GM20431 (cell line): ENCODE measurements around the gene EFHB.
"Not testable (repeated sequence)": the region's sequence is repeated elsewhere in the genome, so short reads cannot be mapped to it uniquely, and the experiment has no call there.

Experiments
- in situ Hi-C: fragments of 300-500 bp; cut with MseI, MboI; formaldehyde crosslinking; loops from one replicate; pipeline ENCODE4 v1.15.0; 2020; ENCODE audit warnings: low sequenced_read_pairs; ENCODE audit not compliant: unreplicated experiment

Gene EFHB

DNA sequence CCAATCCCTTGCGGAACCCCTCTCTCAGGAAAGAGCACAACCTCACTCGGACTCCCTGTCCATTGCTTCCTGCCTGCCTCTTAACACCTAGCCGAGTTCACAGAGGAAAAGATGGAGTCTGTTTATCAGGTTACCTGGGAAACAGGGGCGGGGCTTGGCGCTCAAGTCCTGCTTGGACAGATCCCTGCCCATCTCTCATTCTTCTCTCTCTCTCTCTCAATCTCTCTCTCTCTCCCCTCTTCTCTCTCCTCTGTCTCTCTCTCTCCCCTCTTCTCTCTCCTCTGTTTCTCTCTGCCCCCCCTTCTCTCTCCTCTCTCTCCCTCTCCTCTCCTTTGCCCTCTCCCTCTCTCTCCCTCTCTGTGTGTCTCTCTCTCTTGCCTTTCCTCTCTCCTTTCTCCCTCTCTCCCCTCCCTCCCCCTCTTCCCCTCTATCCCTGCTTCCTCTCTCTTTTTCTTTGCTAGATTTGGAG, at the start of gene EFHB:
EFHB (minus strand) TSS at position 120 of the 469 bp plus-strand sequence. CDS start 199 bp downstream, outside the sequence.
- in situ Hi-C loops: no loop called here

DNA sequence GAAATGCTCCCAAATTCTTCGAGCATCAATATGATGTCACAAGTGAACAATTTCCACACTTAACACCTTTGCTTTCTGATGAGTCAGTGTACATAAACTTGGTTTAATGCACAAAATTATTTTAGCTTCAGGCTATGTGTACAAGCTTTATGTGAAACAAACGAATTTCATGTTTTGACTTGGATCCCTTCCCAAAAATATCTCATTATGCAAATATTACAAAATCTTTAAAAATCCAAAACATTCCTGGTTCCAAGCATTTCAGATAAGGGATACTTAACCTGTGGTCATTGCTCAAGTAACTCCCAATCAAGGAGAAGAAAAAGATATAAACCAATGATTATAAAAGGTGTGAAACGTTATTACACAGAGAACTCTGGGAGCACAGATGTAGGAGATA, 38.0 kb upstream of the EFHB start:
- in situ Hi-C loops: no loop called here

- in situ Hi-C loops: no loop called here
Measured at GRCh38 chr3:19970327-19970726, 36.3 kb upstream of the EFHB start.

DNA sequence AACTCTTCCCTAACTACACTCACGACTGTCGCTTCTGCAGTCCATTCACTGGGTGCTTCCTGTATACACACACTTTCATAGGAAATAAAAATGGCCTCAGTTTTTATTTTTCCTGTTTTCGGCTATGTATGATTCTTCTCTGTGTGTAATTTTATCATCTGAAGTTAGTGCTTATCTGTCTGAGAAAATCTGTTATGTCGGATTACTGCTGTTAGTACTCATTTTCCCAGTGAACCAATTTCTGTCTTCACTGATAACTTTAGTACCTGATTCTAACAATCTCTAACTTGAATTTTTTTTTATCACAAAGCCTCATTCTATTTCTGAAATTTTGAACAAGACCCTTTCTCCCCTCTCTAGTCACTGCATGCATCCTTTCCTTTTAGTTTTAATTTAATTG, 33.8 kb upstream of the EFHB start:
- in situ Hi-C loops: no loop called here

DNA sequence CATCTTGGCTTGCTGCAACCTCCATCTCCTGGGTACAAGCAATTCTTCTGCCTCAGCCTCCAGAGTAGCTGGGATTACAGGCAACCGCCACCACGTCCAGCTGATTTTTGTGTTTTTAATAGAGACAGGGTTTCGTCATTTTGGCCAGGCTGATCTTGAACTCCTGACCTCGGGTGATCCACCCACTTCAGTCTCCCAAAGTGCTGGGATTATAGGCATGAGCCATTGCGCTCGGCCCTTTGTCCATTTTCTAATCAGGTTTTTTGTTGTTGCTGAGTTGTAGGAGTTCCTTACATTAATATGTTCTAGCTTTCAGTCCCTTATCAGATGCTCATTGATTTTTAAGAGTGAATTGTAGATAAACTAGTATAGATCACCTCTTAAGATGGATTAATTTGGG, 33.2 kb upstream of the EFHB start:
- in situ Hi-C loops: no loop called here

DNA sequence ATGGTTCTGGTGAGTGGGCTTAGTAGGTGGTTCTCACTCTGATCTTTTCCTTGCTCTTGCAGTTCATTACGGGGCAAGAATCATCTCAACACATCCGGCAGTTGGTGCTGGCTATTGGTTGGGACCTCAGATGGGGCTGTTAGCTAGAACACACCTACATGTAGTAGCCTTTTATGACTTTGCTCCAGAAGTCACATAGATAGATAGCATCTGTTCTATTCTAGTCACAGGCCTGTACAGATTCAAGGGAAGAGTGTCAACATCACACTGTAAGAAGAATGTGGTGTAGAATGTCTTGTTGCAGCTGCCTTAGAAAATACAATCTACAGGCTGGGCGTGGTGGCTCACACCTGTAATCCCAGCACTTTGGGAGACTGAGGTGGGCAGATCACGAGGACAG, 27.9 kb upstream of the EFHB start:
- in situ Hi-C loops: no loop called here

DNA sequence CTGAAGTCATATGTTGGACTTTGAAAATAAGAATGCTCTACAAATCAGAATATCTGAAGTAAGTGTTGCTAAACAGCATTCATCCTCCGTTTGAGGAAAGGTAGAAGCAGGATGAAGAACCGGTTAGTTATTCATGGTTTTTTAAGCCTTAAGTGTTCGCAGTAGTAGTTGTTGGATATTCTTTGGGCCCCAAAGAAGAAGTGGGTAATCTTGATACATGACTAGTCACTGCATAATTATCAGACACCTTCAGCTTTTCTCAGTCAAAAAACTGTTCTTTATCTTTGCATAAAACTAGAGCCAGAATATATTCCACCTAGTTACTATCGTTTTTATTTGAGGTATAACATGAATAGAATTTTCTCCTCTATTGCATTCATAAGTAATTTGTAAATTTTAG, 26.7 kb upstream of the EFHB start:
- in situ Hi-C loops: no loop called here

DNA sequence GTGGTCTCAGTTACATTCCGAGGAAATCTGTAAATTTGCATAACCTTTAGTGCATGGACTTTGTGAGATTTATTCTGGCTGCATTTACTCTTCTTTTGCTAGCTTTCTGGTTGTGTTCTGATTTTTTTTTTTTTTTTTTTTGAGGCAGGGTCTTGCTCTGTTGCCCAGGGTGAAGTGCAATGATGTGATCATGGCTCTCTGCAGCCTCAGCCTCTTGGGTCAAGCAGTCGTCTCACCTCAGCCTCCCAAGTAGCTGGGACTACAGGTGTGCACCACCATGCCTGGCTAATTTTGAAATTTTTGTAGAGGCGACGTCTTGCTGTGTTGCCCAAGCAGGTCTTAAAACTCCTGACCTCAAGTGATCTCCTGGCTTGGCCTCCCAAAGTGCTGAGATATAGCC, 25.5 kb upstream of the EFHB start:
- in situ Hi-C loops: no loop called here

- in situ Hi-C loops: not testable (repeated sequence)
Measured at GRCh38 chr3:19957354-19957753, 23.3 kb upstream of the EFHB start.

DNA sequence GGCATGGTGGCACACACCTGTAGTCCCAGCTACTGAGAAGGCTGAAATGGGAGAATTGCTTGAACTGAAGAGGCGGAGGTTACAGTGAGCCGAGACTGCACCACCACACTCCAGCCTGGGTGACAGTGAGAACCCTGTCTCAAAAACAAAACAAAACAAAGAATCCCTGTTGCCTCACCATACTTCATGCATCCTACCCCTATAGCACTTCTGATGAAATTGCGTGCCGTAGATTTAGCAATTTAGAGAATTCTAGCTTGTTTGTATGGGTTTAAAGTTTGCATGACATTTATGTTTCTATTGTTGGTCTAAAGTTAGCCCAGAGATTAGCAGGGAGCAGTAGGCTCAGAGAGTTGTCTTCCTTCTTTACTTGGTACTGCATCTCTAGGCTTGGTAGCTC, 20.7 kb upstream of the EFHB start:
- in situ Hi-C loops: no loop called here

DNA sequence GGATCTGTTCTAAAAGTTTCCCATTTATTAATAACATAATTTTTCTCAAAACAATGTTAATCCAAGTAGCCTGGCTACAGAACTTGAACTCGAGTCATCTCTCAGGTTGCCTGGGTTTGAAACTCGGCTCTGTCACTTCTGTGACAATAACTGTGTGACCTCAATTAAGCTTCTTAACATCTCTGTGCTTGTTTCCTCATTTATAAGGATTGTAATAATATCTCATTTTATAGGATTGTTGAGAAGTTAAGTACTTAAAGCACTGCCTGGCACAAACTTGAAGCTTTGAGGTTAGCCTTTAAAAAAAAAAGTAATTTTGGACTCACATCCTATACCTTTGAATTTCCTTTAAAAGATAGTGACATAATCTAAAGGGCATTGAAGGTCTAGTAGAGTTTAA, 16.3 kb upstream of the EFHB start:
- in situ Hi-C loops: no loop called here

DNA sequence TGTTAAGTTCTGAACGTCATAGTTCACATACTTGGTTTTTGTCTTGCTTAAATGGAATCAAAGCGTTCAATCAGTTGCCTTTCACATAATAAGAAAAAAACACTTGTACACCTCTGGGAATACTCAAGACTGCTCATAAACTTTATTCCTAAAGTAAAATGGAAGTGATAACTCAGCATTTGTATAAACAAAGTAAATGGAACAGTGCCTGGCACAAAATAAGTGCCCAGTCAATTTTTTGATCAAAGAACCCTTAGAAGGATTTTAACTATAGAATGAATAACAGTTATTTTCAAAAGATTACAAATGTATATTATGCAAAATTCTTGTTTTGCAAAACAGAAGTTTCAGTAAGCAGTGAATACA, 14.2 kb upstream of the EFHB start:
- in situ Hi-C loops: no loop called here

DNA sequence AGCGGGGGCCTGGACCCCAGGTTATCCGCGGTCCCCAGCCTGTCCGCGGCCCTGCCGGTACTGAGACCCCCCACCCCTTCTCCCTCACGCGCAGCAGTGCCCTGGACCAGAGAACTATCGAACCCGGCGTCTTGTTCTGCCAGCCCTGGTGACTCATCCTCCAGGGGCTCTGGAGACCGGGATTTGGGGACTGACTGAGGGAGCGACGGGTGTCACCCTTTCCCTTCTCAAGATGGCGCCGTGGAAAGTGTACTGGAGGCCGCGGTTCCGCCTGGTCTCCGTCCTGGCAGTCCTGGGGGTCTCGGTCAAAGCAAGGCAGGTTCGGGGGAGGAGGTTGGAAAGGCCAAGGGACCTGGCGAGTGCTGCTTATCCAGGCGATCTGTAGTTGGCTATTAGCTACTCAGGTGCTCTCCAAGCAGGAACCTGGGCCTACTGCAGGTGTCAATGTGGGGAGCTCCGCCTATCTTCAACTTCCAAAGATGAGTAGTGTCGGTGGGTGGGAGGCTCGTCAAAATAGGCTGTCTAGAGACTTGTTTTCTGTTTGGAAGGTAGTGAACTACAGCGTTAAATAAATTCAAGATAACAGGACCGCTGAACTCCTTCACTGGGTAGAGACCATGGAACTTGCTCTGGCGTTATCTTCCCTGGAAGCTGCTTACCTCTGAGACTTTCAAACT, 13.7 kb upstream of the EFHB start:
- in situ Hi-C loops: no loop called here

GRCh38 chr3:19946832-19947548, 13.0 kb upstream of the EFHB start, which contains the start of gene RAB5A:
TSS of gene RAB5A (plus strand) at chr3:19947097. CDS start at chr3:19950899, 3,802 bp downstream.
- in situ Hi-C loops: no loop called here

- in situ Hi-C loops: no loop called here
Measured at GRCh38 chr3:19945969-19946831, 12.2 kb upstream of the EFHB start.

GRCh38 chr3:19945534-19945933, 11.5 kb upstream of the EFHB start:
- in situ Hi-C loops: no loop called here

GRCh38 chr3:19940643-19941042, 6.6 kb upstream of the EFHB start:
- in situ Hi-C loops: no loop called here

GRCh38 chr3:19938295-19938627, 4.2 kb upstream of the EFHB start:
- in situ Hi-C loops: no loop called here

- in situ Hi-C loops: no loop called here
Measured at GRCh38 chr3:19937459-19938294, 3.7 kb upstream of the EFHB start.

DNA sequence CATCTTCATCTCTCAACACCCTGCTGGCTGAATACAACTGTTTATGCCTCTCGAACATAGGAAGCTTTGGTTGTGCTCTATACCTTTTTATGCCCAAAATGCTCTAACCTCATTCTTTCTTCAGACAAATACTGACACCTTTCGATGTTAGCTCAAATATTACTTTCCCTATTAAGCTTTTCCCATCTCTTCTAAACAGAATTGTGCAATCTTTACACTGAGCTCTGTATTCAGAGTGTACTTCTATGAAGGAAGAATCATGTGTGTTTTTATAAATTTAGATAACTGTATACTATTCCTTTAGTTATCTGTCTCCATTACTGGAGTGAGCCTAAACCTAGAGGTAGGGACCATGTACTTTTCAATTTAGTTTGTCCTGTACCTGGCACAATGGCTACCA, 1.6 kb downstream of the EFHB start:
- in situ Hi-C loops: no loop called here
